ENCODE data around the gene SF1.

Gene SF1

GRCh38 chr11:64721359-64721699 is 57.0 kb downstream of the SF1 start:
- H3K9me3 ChIP-seq (ENCODE audit: insufficient read depth, low read depth, low read length), result no peaks in the 10 kb centered on the region
- H4K20me1 ChIP-seq (ENCODE audit: insufficient read depth, low read length, poor library complexity, severe bottlenecking), result no peaks in the 10 kb centered on the region
- no peak overlapping the region for H2AFZ ChIP-seq (ENCODE audit: low read length)
- TF ChIP-seq CTCF (conservative IDR thresholded peaks at IDR 0.05; ENCODE audit: low read length), result no peak
- no peak for TF ChIP-seq EZH2phosphoT487 (IDR thresholded peaks at IDR 0.05; ENCODE audit: borderline replicate concordance)
- H3K4me2 ChIP-seq (ENCODE audit: low read depth, low read length, poor library complexity, severe bottlenecking), result no peak overlapping the region
- no peaks in the 10 kb centered on the region for H3F3A ChIP-seq (ENCODE audit: low read depth)
- H3K36me3 ChIP-seq (ENCODE audit: insufficient read depth, low read length), result no peaks in the 10 kb centered on the region
- H3K4me3 ChIP-seq (ENCODE audit: low read length, poor library complexity, severe bottlenecking), result no peak overlapping the region
- no peak overlapping the region for H3K9ac ChIP-seq (ENCODE audit: low read depth, low read length, poor library complexity, severe bottlenecking)
- no peaks in the 10 kb centered on the region for H3K9me2 ChIP-seq (replicated peaks; ENCODE audit: low read depth, low read length)
- H3K27me3 ChIP-seq (ENCODE audit: insufficient read depth, low read length, poor library complexity, severe bottlenecking), result no peaks in the 10 kb centered on the region
- H3K4me1 ChIP-seq (ENCODE audit: insufficient read depth, low read length, poor library complexity, severe bottlenecking), result peaks cover 18% of the 10 kb centered on the region
- H3K79me2 ChIP-seq (ENCODE audit: insufficient read depth, low read length), result no peaks in the 10 kb centered on the region

GRCh38 chr11:64720640-64721358 is 57.5 kb downstream of the SF1 start:
- Histone ChIP-seq H2AFZ (ENCODE audit: low read length) (no peak overlapping the region), H3K9me2 (replicated peaks; ENCODE audit: low read depth, low read length) (no peaks in the 10 kb centered on the region), H3K9me3 (ENCODE audit: insufficient read depth, low read depth, low read length) (no peaks in the 10 kb centered on the region), H3F3A (ENCODE audit: low read depth) (no peaks in the 10 kb centered on the region), H3K79me2 (ENCODE audit: insufficient read depth, low read length) (no peaks in the 10 kb centered on the region), H3K4me3 (ENCODE audit: low read length, poor library complexity, severe bottlenecking) (no peak overlapping the region), H3K4me1 (ENCODE audit: insufficient read depth, low read length, poor library complexity, severe bottlenecking) (peaks cover 18% of the 10 kb centered on the region), H3K4me2 (ENCODE audit: low read depth, low read length, poor library complexity, severe bottlenecking) (no peak overlapping the region), H4K20me1 (ENCODE audit: insufficient read depth, low read length, poor library complexity, severe bottlenecking) (no peaks in the 10 kb centered on the region), H3K27me3 (ENCODE audit: insufficient read depth, low read length, poor library complexity, severe bottlenecking) (no peaks in the 10 kb centered on the region), H3K36me3 (ENCODE audit: insufficient read depth, low read length) (no peaks in the 10 kb centered on the region), H3K9ac (ENCODE audit: low read depth, low read length, poor library complexity, severe bottlenecking) (no peak overlapping the region)
- no peak for TF ChIP-seq CTCF (conservative IDR thresholded peaks at IDR 0.05; ENCODE audit: low read length)
- TF ChIP-seq EZH2phosphoT487 (IDR thresholded peaks at IDR 0.05; ENCODE audit: borderline replicate concordance), result no peak

GRCh38 chr11:64720167-64720566 is 58.2 kb downstream of the SF1 start:
- H3K9me3 ChIP-seq (ENCODE audit: insufficient read depth, low read depth, low read length), result no peaks in the 10 kb centered on the region
- no peak overlapping the region for H2AFZ ChIP-seq (ENCODE audit: low read length)
- no peak for TF ChIP-seq CTCF (conservative IDR thresholded peaks at IDR 0.05; ENCODE audit: low read length)
- no peak for TF ChIP-seq EZH2phosphoT487 (IDR thresholded peaks at IDR 0.05; ENCODE audit: borderline replicate concordance)
- no peaks in the 10 kb centered on the region for H3K27me3 ChIP-seq (ENCODE audit: insufficient read depth, low read length, poor library complexity, severe bottlenecking)
- H3K4me1 ChIP-seq (ENCODE audit: insufficient read depth, low read length, poor library complexity, severe bottlenecking), result peaks cover 18% of the 10 kb centered on the region
- H3K9ac ChIP-seq (ENCODE audit: low read depth, low read length, poor library complexity, severe bottlenecking), result no peak overlapping the region
- H3K4me2 ChIP-seq (ENCODE audit: low read depth, low read length, poor library complexity, severe bottlenecking), result no peak overlapping the region
- no peaks in the 10 kb centered on the region for H3F3A ChIP-seq (ENCODE audit: low read depth)
- no peak overlapping the region for H3K4me3 ChIP-seq (ENCODE audit: low read length, poor library complexity, severe bottlenecking)
- no peaks in the 10 kb centered on the region for H3K36me3 ChIP-seq (ENCODE audit: insufficient read depth, low read length)
- H4K20me1 ChIP-seq (ENCODE audit: insufficient read depth, low read length, poor library complexity, severe bottlenecking), result no peaks in the 10 kb centered on the region
- H3K9me2 ChIP-seq (replicated peaks; ENCODE audit: low read depth, low read length), result no peaks in the 10 kb centered on the region
- H3K79me2 ChIP-seq (ENCODE audit: insufficient read depth, low read length), result no peaks in the 10 kb centered on the region
